Measurements from ENCODE around the gene MTMR4. TPM values are rescaled to one million over a fixed set of nuclear protein-coding genes. Genes with fewer than 3 reads are reported as not detected.

Gene MTMR4
- total RNA-seq, 1 donor from 2014 or later = 89.3 TPM

DNA sequence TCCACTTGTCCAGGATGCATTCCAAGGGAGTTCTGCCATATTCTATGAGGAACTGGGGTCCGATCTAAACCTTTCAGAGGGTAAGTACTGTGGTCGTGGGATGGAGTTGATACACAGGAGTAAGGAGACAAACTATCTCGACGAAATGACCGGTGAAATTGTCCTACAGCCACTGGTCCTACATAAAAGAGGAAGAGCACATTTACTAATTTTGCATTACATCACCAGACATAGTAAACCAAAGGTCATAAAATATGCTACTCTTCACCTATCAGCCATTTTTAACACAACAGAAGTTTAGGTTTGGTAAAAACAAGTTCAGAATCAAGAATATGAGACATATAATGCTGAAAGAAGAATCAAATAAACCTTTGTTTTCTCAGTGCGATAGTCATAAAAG lies 34.3 kb downstream of the MTMR4 start:
- Mint-ChIP-seq H3K4me3 (ENCODE audit: low read depth) (no peak overlapping the region), H3K4me1 (ENCODE audit: low read depth) (peaks cover 3% of the 10 kb centered on the region), H3K27me3 (no peaks in the 10 kb centered on the region), H3K27ac (no peak overlapping the region), H3K36me3 (ENCODE audit: insufficient read depth) (no peaks in the 10 kb centered on the region), H3K9me3 (ENCODE audit: low read depth) (no peaks in the 10 kb centered on the region)
- TF ChIP-seq, protein P1, sequence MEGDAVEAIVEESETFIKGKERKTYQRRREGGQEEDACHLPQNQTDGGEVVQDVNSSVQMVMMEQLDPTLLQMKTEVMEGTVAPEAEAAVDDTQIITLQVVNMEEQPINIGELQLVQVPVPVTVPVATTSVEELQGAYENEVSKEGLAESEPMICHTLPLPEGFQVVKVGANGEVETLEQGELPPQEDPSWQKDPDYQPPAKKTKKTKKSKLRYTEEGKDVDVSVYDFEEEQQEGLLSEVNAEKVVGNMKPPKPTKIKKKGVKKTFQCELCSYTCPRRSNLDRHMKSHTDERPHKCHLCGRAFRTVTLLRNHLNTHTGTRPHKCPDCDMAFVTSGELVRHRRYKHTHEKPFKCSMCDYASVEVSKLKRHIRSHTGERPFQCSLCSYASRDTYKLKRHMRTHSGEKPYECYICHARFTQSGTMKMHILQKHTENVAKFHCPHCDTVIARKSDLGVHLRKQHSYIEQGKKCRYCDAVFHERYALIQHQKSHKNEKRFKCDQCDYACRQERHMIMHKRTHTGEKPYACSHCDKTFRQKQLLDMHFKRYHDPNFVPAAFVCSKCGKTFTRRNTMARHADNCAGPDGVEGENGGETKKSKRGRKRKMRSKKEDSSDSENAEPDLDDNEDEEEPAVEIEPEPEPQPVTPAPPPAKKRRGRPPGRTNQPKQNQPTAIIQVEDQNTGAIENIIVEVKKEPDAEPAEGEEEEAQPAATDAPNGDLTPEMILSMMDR (IDR thresholded peaks at IDR 0.05; ENCODE audit: unreplicated experiment) = no peak
- no peak for DNase-seq (ENCODE audit: low spot score, unreplicated experiment)

DNA sequence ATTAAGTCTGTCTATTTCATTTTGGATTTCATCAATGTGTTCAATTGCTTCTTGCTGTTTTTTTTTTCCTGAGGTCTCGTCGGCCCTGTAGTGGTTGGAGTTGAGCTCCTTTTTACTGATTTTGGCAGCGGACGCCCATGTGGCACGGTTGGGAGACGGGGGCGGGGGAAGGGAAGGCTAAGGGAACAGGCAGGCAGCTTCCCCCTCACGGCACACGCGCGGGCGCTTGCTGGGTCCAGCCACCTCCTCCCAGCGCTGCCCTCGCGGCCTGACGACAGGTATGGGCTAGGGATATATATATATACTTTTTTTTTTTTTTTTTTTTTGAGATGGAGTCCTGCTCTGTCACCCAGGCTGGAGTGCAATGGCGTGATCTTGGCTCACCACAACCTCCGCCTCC lies 37.6 kb downstream of the MTMR4 start:
- H3K27me3 Mint-ChIP-seq = no peaks in the 10 kb centered on the region
- no peaks in the 10 kb centered on the region for H3K4me1 Mint-ChIP-seq (ENCODE audit: low read depth)
- no peak for DNase-seq (ENCODE audit: low spot score, unreplicated experiment)
- H3K4me3 Mint-ChIP-seq (ENCODE audit: low read depth) = no peak overlapping the region
- H3K27ac Mint-ChIP-seq = no peak overlapping the region
- TF ChIP-seq, protein P1 (IDR thresholded peaks at IDR 0.05; ENCODE audit: unreplicated experiment) = no peak
- H3K36me3 Mint-ChIP-seq (ENCODE audit: insufficient read depth) = no peaks in the 10 kb centered on the region
- no peaks in the 10 kb centered on the region for H3K9me3 Mint-ChIP-seq (ENCODE audit: low read depth)

DNA sequence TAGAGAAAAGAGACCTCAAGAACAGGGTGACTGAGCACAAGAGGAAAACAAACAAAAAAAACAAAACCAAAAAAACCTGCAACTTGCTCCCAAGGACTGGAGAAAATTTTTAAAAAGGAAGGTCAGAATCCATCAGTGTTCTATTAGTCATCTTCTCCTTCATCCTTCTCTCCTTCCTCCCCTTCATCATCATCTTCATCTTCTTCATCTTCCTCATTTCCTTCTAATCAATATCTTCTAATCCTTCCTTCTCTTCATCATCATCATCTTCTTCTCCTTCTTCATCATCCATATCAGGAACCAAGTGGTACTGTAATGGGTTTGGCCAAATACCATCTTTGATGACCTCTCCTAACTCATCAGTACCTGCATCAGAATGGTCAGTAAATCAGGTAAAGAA lies 38.5 kb downstream of the MTMR4 start:
- Mint-ChIP-seq H3K27me3 (no peaks in the 10 kb centered on the region), H3K4me3 (ENCODE audit: low read depth) (no peak overlapping the region), H3K27ac (no peak overlapping the region), H3K4me1 (ENCODE audit: low read depth) (no peaks in the 10 kb centered on the region), H3K9me3 (ENCODE audit: low read depth) (no peaks in the 10 kb centered on the region), H3K36me3 (ENCODE audit: insufficient read depth) (no peaks in the 10 kb centered on the region)
- DNase-seq (ENCODE audit: low spot score, unreplicated experiment) = no peak
- TF ChIP-seq, protein P1 (IDR thresholded peaks at IDR 0.05; ENCODE audit: unreplicated experiment) = no peak

DNA sequence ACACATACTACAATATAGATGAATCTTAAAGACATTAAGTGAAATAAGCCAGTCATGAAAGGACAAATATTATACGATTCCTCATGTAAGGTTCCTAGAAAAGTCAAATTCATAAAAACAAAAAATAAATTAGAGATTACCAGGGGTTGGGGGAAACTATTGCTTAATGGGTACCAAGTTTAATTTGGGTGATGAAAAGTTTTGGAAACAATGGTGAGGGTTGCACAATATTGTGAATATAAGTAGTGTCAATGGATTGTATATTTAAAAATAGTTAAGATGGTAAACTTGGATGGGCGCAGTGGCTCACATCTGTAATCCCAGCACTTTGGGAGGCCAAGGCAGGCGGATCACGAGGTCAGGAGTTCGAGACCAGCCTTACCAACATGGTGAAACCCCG lies 44.1 kb downstream of the MTMR4 start:
- no peaks in the 10 kb centered on the region for H3K36me3 Mint-ChIP-seq (ENCODE audit: insufficient read depth)
- H3K4me1 Mint-ChIP-seq (ENCODE audit: low read depth) = no peaks in the 10 kb centered on the region
- no peak overlapping the region for H3K4me3 Mint-ChIP-seq (ENCODE audit: low read depth)
- H3K27ac Mint-ChIP-seq = no peak overlapping the region
- H3K9me3 Mint-ChIP-seq (ENCODE audit: low read depth) = no peaks in the 10 kb centered on the region
- peaks cover 6% of the 10 kb centered on the region for H3K27me3 Mint-ChIP-seq
- TF ChIP-seq, protein P1 (IDR thresholded peaks at IDR 0.05; ENCODE audit: unreplicated experiment) = no peak
- DNase-seq (ENCODE audit: low spot score, unreplicated experiment) = no peak

DNA sequence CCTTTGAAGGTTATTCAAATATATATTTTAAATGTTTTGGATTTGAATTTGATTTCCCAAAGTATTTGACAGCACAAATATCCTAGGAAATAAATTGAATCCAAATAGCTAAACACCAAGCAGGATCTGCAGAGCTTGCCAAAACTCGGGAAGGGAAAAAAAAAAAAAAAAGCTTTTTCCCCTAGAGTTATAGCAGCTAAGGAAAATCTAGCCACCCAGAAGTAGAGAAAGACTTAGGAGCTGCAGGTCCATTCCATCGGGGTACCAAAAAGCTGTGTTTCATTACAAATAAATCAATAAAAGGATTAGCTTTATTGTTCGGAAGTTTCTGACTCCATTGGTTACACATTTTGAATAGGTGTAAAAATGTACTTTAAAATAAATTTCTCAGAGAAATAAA lies 45.5 kb downstream of the MTMR4 start:
- Mint-ChIP-seq H3K27ac (no peak overlapping the region), H3K4me1 (ENCODE audit: low read depth) (no peaks in the 10 kb centered on the region), H3K4me3 (ENCODE audit: low read depth) (no peak overlapping the region), H3K9me3 (ENCODE audit: low read depth) (no peaks in the 10 kb centered on the region), H3K27me3 (peaks cover 8% of the 10 kb centered on the region), H3K36me3 (ENCODE audit: insufficient read depth) (no peaks in the 10 kb centered on the region)
- DNase-seq (ENCODE audit: low spot score, unreplicated experiment) = no peak
- TF ChIP-seq, protein P1 (IDR thresholded peaks at IDR 0.05; ENCODE audit: unreplicated experiment) = no peak
